ENCODE measurements around the gene PIBF1.

The PIBF1 gene

GRCh38 chr13:72998012-72998411, 216.1 kb downstream of the PIBF1 start:
- DNase-seq (ENCODE audit: low read depth), result no peak
- no peak overlapping the region for H3K4me3 ChIP-seq (replicated peaks; ENCODE audit: low read depth, low read length)
- TF ChIP-seq CTCF (IDR thresholded peaks at IDR 0.05; ENCODE audit: low read length, missing control alignments), result no peak

- peak; percentile 54 for DNase-seq (ENCODE audit: low read depth)
- no peak overlapping the region for H3K4me3 ChIP-seq (replicated peaks; ENCODE audit: low read depth, low read length)
- no peak for TF ChIP-seq CTCF (IDR thresholded peaks at IDR 0.05; ENCODE audit: low read length, missing control alignments)
These were observed 218.2 kb downstream of the PIBF1 start for GRCh38 chr13:73000027-73000674.

GRCh38 chr13:73001971-73002370, 220.0 kb downstream of the PIBF1 start:
- no peak for TF ChIP-seq CTCF (IDR thresholded peaks at IDR 0.05; ENCODE audit: low read length, missing control alignments)
- DNase-seq (ENCODE audit: low read depth), result no peak
- H3K4me3 ChIP-seq (replicated peaks; ENCODE audit: low read depth, low read length), result no peak overlapping the region

GRCh38 chr13:73011751-73012150, 229.8 kb downstream of the PIBF1 start:
- no peak overlapping the region for H3K4me3 ChIP-seq (replicated peaks; ENCODE audit: low read depth, low read length)
- no peak for TF ChIP-seq CTCF (IDR thresholded peaks at IDR 0.05; ENCODE audit: low read length, missing control alignments)
- no peak for DNase-seq (ENCODE audit: low read depth)

- no peak overlapping the region for H3K4me3 ChIP-seq (replicated peaks; ENCODE audit: low read depth, low read length)
These were observed 233.9 kb downstream of the PIBF1 start for GRCh38 chr13:73015805-73016204.

GRCh38 chr13:73018336-73018735, 236.4 kb downstream of the PIBF1 start:
- no peak for TF ChIP-seq CTCF (IDR thresholded peaks at IDR 0.05; ENCODE audit: low read length, missing control alignments)
- no peak for DNase-seq (ENCODE audit: low read depth)
- no peak overlapping the region for H3K4me3 ChIP-seq (replicated peaks; ENCODE audit: low read depth, low read length)

More at GRCh38 chr13:73015805-73016204, 233.9 kb downstream of the PIBF1 start:
- TF ChIP-seq CTCF (IDR thresholded peaks at IDR 0.05; ENCODE audit: low read length, missing control alignments), result no peak
- no peak for DNase-seq (ENCODE audit: low read depth)

Data from fibroblast of pulmonary artery (primary cell).